Bone marrow (tissue), 2 donors: ENCODE data around the gene MYL1.

ENCODE experiments used
- DNase-seq, 2 donors: peaks; one replicate each; lab custom pipeline; 2025; lab: John Stamatoyannopoulos, UW

The MYL1 gene

GRCh38 chr2:210267698-210268097 is 47.3 kb downstream of the MYL1 start:
- DNase-seq: no peak

GRCh38 chr2:210264282-210264681 is 50.7 kb downstream of the MYL1 start:
- no peak for DNase-seq

- no peak for DNase-seq
These were observed 51.1 kb downstream of the MYL1 start for GRCh38 chr2:210263841-210264240.

- no peak for DNase-seq
These were observed 52.9 kb downstream of the MYL1 start for GRCh38 chr2:210262036-210262435.

- no peak for DNase-seq
These were observed 55.3 kb downstream of the MYL1 start for GRCh38 chr2:210259687-210260086.

- DNase-seq: no peak
These were observed 62.0 kb downstream of the MYL1 start for GRCh38 chr2:210252699-210253606.

- DNase-seq: no peak
These were observed 64.4 kb downstream of the MYL1 start for GRCh38 chr2:210250622-210251021.
